ENCODE results near the gene ARHGEF19.

The ARHGEF19 gene

GRCh38 chr1:16175610-16176553 is 36.6 kb downstream of the ARHGEF19 start (continued):
- no peak for TF ChIP-seq ZNF518A (tag by site-specific recombination; conservative IDR thresholded peaks at IDR 0.05; ENCODE audit: low read depth)
- no peak for TF ChIP-seq ZNF223 (tag by site-specific recombination; IDR thresholded peaks at IDR 0.05)
- TF ChIP-seq ZNF398 (tag by site-specific recombination; IDR thresholded peaks at IDR 0.05), result 0 out of 2 replicates have a peak, but pooled peaks have one; percentile 29
- TF ChIP-seq ZNF140 (tag by site-specific recombination; IDR thresholded peaks at IDR 0.05), result no peak
- peak; percentile 98 for TF ChIP-seq ZNF449 (tag by site-specific recombination; IDR thresholded peaks at IDR 0.05)
- no peak for TF ChIP-seq ZNF157 (tag by site-specific recombination; IDR thresholded peaks at IDR 0.05)
- no peak for TF ChIP-seq ZNF214 (tag by site-specific recombination; IDR thresholded peaks at IDR 0.05; ENCODE audit: borderline replicate concordance)
- no peak for TF ChIP-seq ZNF48 (tag by site-specific recombination; IDR thresholded peaks at IDR 0.05)
- no peak for TF ChIP-seq ZNF37A (tag by site-specific recombination; IDR thresholded peaks at IDR 0.05)
- no peak for TF ChIP-seq FEZF1 (tag by site-specific recombination; IDR thresholded peaks at IDR 0.05)
- no peak for TF ChIP-seq ZNF311 (tag by site-specific recombination; IDR thresholded peaks at IDR 0.05; ENCODE audit: borderline replicate concordance)
- TF ChIP-seq ZNF549 (tag by site-specific recombination; IDR thresholded peaks at IDR 0.05), result no peak
- TF ChIP-seq SP7 (tag by site-specific recombination; IDR thresholded peaks at IDR 0.05), result 0 out of 2 replicates have a peak, but pooled peaks have one; percentile 37
- 0 out of 2 replicates have a peak, but pooled peaks have one; percentile 39 for TF ChIP-seq ZNF391 (tag by site-specific recombination; IDR thresholded peaks at IDR 0.05; ENCODE audit: borderline replicate concordance, low read depth)
- no peak for TF ChIP-seq WT1 (tag by site-specific recombination; IDR thresholded peaks at IDR 0.05)
- peak; percentile 29; the same call in 1 of the 2 replicates for TF ChIP-seq ZXDB (tag by site-specific recombination; IDR thresholded peaks at IDR 0.05)
- peak; percentile 16 for TF ChIP-seq ZIC2 (tag by site-specific recombination; IDR thresholded peaks at IDR 0.05)
- TF ChIP-seq ZBTB21 (tag by site-specific recombination; IDR thresholded peaks at IDR 0.05), result 0 out of 2 replicates have a peak, but pooled peaks have one; percentile 10
- no peak for TF ChIP-seq ZNF692 (tag by site-specific recombination; IDR thresholded peaks at IDR 0.05)
- TF ChIP-seq, protein P1, sequence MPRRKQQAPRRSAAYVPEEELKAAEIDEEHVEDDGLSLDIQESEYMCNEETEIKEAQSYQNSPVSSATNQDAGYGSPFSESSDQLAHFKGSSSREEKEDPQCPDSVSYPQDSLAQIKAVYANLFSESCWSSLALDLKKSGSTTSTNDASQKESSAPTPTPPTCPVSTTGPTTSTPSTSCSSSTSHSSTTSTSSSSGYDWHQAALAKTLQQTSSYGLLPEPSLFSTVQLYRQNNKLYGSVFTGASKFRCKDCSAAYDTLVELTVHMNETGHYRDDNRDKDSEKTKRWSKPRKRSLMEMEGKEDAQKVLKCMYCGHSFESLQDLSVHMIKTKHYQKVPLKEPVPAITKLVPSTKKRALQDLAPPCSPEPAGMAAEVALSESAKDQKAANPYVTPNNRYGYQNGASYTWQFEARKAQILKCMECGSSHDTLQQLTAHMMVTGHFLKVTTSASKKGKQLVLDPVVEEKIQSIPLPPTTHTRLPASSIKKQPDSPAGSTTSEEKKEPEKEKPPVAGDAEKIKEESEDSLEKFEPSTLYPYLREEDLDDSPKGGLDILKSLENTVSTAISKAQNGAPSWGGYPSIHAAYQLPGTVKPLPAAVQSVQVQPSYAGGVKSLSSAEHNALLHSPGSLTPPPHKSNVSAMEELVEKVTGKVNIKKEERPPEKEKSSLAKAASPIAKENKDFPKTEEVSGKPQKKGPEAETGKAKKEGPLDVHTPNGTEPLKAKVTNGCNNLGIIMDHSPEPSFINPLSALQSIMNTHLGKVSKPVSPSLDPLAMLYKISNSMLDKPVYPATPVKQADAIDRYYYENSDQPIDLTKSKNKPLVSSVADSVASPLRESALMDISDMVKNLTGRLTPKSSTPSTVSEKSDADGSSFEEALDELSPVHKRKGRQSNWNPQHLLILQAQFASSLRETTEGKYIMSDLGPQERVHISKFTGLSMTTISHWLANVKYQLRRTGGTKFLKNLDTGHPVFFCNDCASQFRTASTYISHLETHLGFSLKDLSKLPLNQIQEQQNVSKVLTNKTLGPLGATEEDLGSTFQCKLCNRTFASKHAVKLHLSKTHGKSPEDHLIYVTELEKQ (tag by site-specific recombination; IDR thresholded peaks at IDR 0.05; ENCODE audit: borderline replicate concordance), result no peak; the same call in 1 of the 2 replicates
- no peak for TF ChIP-seq KLF7 (tag by site-specific recombination; IDR thresholded peaks at IDR 0.05; ENCODE audit: borderline replicate concordance)
- TF ChIP-seq, protein P2, sequence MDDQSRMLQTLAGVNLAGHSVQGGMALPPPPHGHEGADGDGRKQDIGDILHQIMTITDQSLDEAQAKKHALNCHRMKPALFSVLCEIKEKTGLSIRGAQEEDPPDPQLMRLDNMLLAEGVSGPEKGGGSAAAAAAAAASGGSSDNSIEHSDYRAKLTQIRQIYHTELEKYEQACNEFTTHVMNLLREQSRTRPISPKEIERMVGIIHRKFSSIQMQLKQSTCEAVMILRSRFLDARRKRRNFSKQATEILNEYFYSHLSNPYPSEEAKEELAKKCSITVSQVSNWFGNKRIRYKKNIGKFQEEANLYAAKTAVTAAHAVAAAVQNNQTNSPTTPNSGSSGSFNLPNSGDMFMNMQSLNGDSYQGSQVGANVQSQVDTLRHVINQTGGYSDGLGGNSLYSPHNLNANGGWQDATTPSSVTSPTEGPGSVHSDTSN (CRISPR knock-in tag; IDR thresholded peaks at IDR 0.05), result no peak
- TF ChIP-seq HOXC10 (CRISPR knock-in tag; IDR thresholded peaks at IDR 0.05), result no peak

Data from HEK293 (cell line).